GM12878 (cell line): ENCODE measurements around the gene PTPRN2.

Experiments
- ATF7 ChIP-seq: fragments of 450-650 bp; IDR thresholded peaks from 2 replicates; pipeline ENCODE4 v1.6.1; 2016; ENCODE audit warnings: low read depth, mild to moderate bottlenecking
- CEBPB ChIP-seq, 2 experiments: fragments of 150-350 bp in 1 of 2; IDR thresholded peaks; 2 replicates each; pipeline ENCODE4 v1.6.1; 2012 to 2014; ENCODE audit warnings: low read depth in 2 of 2, low read length in 2 of 2, borderline replicate concordance in 1 of 2, inconsistent platforms in 1 of 2
- CHD2 ChIP-seq: IDR thresholded peaks from 2 replicates; pipeline ENCODE4 v1.6.1; 2011; ENCODE audit warnings: low read depth, low read length, improper control_type of control experiment, borderline replicate concordance
- CHD4 ChIP-seq: fragments of 200-600 bp; sonication (generic); IDR thresholded peaks from 2 replicates; pipeline ENCODE4 v1.6.1; 2016; ENCODE audit warnings: mild to moderate bottlenecking
- EP300 ChIP-seq, 2 experiments: fragments of 150-350 bp in 1 of 2; IDR thresholded peaks; 2 replicates each; pipeline ENCODE4 v1.6.1; 2011 to 2012; ENCODE audit warnings: low read depth in 2 of 2, low read length in 2 of 2, borderline replicate concordance in 1 of 2, improper control_type of control experiment in 1 of 2, inconsistent platforms in 1 of 2; ENCODE audit not compliant: control insufficient read depth in 1 of 2
- JUND ChIP-seq: IDR thresholded peaks from 2 replicates; pipeline ENCODE4 v1.6.1; 2012; ENCODE audit warnings: low read depth, mild to moderate bottlenecking, low read length, improper control_type of control experiment, moderate library complexity
- MXI1 ChIP-seq: fragments of 150-350 bp; IDR thresholded peaks from 2 replicates; pipeline ENCODE4 v1.6.1; 2011; ENCODE audit warnings: low read depth, mild to moderate bottlenecking, inconsistent platforms, low read length, improper control_type of control experiment
- NFIC ChIP-seq: IDR thresholded peaks from 2 replicates; pipeline ENCODE4 v1.6.1; 2012; ENCODE audit warnings: low read depth, mild to moderate bottlenecking, inconsistent platforms, low read length, moderate library complexity
- POLR2A ChIP-seq: IDR thresholded peaks from 2 replicates; pipeline ENCODE4 v1.6.1; 2011; ENCODE audit warnings: low read depth, mild to moderate bottlenecking, low read length
- STAT3 ChIP-seq: IDR thresholded peaks from 2 replicates; pipeline ENCODE4 v1.6.1; 2011; ENCODE audit warnings: low read depth, low read length, improper control_type of control experiment
- TF ChIP-seq, protein P1 (sequence below), 3 experiments: IDR thresholded peaks in 2 of 3; conservative IDR thresholded peaks in 1 of 3; 2 replicates each; pipeline ENCODE4 v1.5.1; 2011; ENCODE audit warnings: low read depth in 3 of 3, low read length in 3 of 3, mild to moderate bottlenecking in 3 of 3, control low read depth in 2 of 3, moderate library complexity in 2 of 3, inconsistent platforms in 1 of 3, mixed read lengths in 1 of 3; ENCODE audit not compliant: control insufficient read depth in 2 of 3, insufficient read depth in 1 of 3; ENCODE audit errors: extremely low read depth in 1 of 3

GRCh38 chr7:158486919-158487318 is 100.7 kb downstream of the PTPRN2 start:
- TF ChIP-seq, protein P1, sequence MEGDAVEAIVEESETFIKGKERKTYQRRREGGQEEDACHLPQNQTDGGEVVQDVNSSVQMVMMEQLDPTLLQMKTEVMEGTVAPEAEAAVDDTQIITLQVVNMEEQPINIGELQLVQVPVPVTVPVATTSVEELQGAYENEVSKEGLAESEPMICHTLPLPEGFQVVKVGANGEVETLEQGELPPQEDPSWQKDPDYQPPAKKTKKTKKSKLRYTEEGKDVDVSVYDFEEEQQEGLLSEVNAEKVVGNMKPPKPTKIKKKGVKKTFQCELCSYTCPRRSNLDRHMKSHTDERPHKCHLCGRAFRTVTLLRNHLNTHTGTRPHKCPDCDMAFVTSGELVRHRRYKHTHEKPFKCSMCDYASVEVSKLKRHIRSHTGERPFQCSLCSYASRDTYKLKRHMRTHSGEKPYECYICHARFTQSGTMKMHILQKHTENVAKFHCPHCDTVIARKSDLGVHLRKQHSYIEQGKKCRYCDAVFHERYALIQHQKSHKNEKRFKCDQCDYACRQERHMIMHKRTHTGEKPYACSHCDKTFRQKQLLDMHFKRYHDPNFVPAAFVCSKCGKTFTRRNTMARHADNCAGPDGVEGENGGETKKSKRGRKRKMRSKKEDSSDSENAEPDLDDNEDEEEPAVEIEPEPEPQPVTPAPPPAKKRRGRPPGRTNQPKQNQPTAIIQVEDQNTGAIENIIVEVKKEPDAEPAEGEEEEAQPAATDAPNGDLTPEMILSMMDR (IDR thresholded peaks at IDR 0.05 in 2 of 3, conservative IDR thresholded peaks at IDR 0.05 in 1 of 3; ENCODE audit: control insufficient read depth in 2 of 3, extremely low read depth in 1 of 3, insufficient read depth in 1 of 3, low read depth in 3 of 3, low read length in 3 of 3) = no peak
- TF ChIP-seq STAT3 (no peak), MXI1 (no peak), CHD4 (no peak), CEBPB (IDR thresholded peaks at IDR 0.05; ENCODE audit: borderline replicate concordance in 1 of 2, low read depth in 2 of 2, low read length in 2 of 2) (no peak), POLR2A (no peak), CHD2 (no peak), JUND (no peak), NFIC (no peak), EP300 (IDR thresholded peaks at IDR 0.05; ENCODE audit: borderline replicate concordance in 1 of 2, control insufficient read depth in 1 of 2, low read depth in 2 of 2, low read length in 2 of 2) (no peak), ATF7 (no peak)
